GM10266 (cell line): ENCODE measurements around the gene HERPUD1.

ENCODE experiments used
- DNase-seq: peaks from one replicate; pipeline ENCODE4 v3.0.0; 2012; ENCODE audit errors: extremely low spot score
- TF ChIP-seq, protein P1 (sequence below): IDR thresholded peaks from 2 replicates; pipeline ENCODE4 v1.5.1; 2012; ENCODE audit warnings: mild to moderate bottlenecking, low read depth; ENCODE audit not compliant: control insufficient read depth, insufficient read depth; ENCODE audit errors: missing control alignments

HERPUD1 gene

DNA sequence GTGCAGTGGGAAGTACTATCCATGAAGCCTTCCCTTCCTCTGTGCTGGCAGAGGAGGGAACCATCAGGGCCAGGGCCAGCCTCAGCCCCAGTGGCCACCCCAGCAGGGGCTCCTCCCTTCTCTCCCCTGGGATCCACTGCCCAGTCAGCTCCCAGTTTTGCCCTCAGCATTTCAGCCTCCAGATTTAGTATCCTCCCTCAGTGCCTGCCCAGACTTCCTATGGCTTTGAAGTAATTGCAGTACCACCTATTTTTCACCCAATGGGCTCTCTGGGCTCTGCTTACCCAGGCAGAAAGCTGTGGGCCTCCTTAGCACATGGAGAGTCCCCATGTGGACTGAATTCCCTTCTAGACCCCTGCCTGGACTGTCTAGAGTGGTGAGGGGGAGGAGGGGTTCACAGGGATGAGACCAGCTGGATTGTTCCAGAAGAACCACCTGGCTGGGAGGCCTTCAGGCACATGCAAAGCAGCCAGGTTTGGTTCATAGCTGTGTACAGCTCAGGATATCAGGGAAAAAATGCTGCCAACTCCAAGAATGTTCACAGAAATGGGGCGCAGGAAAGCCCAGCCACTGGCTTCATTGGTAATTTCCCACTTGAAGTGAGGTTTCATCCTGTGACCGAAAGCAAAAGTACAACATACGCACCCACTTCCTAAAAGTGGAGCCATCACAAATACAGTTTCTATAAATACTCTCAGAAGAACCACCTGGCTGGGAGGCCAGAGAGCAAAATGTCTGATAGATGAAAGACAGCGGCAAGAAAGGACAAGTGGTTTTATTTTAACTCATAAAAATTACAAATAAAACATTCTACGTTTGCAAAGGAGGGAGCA lies 15.2 kb upstream of the HERPUD1 start:
- TF ChIP-seq, protein P1, sequence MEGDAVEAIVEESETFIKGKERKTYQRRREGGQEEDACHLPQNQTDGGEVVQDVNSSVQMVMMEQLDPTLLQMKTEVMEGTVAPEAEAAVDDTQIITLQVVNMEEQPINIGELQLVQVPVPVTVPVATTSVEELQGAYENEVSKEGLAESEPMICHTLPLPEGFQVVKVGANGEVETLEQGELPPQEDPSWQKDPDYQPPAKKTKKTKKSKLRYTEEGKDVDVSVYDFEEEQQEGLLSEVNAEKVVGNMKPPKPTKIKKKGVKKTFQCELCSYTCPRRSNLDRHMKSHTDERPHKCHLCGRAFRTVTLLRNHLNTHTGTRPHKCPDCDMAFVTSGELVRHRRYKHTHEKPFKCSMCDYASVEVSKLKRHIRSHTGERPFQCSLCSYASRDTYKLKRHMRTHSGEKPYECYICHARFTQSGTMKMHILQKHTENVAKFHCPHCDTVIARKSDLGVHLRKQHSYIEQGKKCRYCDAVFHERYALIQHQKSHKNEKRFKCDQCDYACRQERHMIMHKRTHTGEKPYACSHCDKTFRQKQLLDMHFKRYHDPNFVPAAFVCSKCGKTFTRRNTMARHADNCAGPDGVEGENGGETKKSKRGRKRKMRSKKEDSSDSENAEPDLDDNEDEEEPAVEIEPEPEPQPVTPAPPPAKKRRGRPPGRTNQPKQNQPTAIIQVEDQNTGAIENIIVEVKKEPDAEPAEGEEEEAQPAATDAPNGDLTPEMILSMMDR = no peak
- DNase-seq = peak; percentile 73

DNA sequence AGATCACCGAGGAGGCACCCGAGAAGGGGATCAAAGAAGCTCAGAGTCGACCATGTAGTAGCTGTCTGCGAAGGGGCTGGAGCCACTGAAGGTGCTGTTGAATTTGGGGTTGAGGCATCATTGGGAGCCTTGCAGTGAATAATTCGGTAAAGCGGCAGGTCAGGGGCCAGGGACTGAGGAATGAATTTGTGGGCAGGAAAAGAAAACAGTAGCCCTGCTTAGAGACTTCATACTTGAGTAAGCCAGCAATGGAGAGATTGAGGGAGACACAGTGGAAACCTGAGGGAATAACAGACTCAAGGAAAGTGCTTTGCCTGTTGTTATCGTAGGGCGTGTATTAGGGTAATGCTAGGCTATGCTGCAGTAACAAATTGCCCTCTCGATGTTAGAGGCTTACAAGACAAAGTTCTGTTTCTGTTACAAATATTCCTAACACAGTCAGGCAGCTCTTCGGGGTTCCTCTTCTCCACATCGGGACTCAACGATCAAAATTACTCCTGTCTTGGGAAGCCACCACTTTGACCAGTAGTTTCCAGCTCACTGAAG lies 13.4 kb upstream of the HERPUD1 start:
- no peak for DNase-seq
- TF ChIP-seq, protein P1 = no peak

DNA sequence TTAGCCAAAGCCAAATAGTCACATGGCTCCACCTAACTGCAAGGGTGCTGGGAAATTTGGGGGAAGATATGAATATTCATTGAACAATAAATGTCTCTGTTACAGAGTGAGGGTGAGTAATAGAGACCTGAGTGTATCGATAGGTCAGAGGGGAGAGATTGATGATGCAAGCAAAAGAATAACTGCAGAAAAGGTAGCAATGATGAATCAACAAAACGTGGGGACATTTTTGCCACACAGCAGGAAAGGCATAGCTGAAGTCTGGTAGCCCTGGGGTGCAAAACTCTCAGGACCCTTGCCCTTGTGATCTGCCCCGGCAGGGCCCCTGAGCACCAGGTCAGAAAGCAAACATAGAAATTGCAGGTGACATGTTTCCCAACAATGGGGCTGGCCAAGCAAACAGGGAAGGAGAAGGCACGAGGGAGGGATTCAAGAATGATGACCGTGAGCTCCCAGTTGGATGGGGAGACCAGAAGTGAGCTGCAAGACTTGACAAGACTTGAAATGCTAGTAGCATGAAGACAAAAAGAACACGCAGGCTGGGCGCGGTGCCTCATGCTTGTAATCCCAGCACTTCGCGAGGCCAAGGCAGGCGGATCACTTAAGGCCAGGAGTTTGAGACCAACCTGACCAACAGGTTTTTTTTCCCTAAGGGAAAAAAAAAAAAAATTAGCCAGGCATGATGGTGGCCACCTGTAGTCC lies 12.7 kb upstream of the HERPUD1 start:
- no peak for DNase-seq
- TF ChIP-seq, protein P1 = no peak

DNA sequence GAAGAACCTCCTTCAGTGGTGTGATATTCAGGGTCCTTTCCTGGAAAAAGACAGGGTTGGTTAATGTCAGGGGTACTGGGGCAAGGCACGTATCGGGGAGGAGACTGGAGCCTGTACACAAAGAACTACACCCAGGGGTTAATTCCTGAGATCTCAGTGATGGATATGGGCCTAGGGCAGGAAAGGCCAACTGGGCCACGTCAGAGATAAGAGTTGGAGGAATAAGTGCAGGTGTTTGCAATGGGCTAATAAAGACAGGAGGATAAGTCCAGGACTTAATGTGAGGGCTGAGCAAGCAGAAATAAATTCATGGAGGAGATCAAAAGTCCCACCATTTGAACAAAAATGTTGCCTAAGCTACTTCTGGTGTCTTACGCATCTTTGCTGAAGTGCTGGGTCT lies 10.4 kb upstream of the HERPUD1 start:
- TF ChIP-seq, protein P1 = no peak
- DNase-seq = no peak

DNA sequence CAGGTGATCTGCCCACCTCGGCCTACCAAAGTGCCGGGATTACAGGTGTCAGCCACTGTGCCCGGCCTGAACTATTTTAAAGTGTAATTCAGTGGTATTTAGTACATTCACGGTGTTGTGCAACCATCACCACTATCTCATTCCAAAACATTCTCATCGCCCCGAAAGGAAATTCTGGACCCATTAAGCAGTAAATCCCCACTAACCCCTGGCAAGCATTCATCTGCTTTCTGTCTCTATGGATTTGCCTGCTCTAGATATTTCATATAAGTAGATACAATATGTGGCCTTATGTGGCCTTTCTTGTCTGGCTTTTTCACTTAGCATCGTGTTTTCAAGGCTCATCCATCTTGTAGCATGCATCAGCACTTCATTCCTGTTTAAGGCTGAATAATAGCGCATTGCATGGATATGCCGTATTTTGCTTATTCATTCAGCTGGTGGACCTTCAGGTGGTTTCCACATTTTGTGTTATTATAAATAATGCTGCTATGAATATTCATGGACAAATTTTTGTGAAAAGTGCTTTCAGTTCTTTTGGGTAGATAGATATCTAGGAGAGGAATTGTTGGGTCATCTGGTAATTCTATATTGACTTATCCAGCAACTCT lies 8.4 kb upstream of the HERPUD1 start:
- TF ChIP-seq, protein P1 = no peak
- no peak for DNase-seq

DNA sequence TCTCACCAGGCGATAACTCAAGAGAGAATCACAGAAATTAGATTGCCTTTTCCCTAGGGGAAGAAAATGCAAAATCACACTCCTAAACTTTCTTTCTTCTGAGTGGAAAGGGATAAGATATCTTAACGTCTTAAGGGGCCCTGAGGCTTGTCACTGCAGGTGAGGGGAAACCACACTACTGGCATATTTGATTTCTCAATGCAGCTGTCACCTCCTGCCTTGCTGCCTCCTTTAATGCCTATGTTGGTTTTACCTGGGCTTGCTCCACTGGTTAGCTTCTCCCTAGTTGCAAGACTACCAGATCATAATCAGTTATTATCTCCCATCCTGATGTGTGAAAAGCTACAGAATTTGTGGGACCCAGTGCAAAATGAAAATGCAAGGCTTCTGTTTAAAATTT lies 4.5 kb upstream of the HERPUD1 start:
- DNase-seq = no peak
- TF ChIP-seq, protein P1 = no peak
